ENCODE data around the gene STX18. TPM values are rescaled to one million over a fixed set of nuclear protein-coding genes. Genes with fewer than 3 reads are reported as not detected.

STX18 gene
- total and polyA plus RNA-seq, 2 donors (not counting 3 experiments of a cell fraction or from before 2014, with no cell fraction given): 30.7 to 31.2 TPM

GRCh38 chr4:4549534-4549933 is 7.7 kb upstream of the STX18 start:
- ChIA-PET POLR2A (no interaction called here), CTCF (no interaction called here)
- H3K27me3 ChIP-seq (ENCODE audit: control insufficient read depth in 2 of 2, insufficient read depth in 2 of 2, low read length in 2 of 2): no peaks in the 10 kb centered on the region
- peaks cover 0 to 2% of the 10 kb centered on the region in 2 experiments for H3K36me3 ChIP-seq (ENCODE audit: control insufficient read depth in 2 of 2, extremely low read depth in 1 of 2, insufficient read depth in 2 of 2, low read length in 2 of 2)
- H3K27ac ChIP-seq (ENCODE audit: insufficient read depth, low read depth, low read length): no peak overlapping the region
- DNase-seq (ENCODE audit: low read depth, low spot score) (peak; percentile 19), FAIRE-seq (peak; percentile 12)
- no peak overlapping the region for H3K4me2 ChIP-seq (ENCODE audit: insufficient read depth, low read length)
- no peak overlapping the region for H3K9ac ChIP-seq (replicated peaks; ENCODE audit: extremely low read depth, insufficient read depth, low read length)
- no peaks in the 10 kb centered on the region for H3K9me1 ChIP-seq (replicated peaks; ENCODE audit: control insufficient read depth, extremely low read depth, insufficient read depth, low read length)
- peaks cover 5% of the 10 kb centered on the region for H3K4me1 ChIP-seq (ENCODE audit: control insufficient read depth, extremely low read depth, insufficient read depth, low read length)
- H3K4me3 ChIP-seq (replicated peaks in 1 of 3; ENCODE audit: insufficient read depth in 1 of 3, low read depth in 1 of 3, low read length in 3 of 3): no peak overlapping the region
- no peaks in the 10 kb centered on the region for H3K9me3 ChIP-seq (replicated peaks; ENCODE audit: control insufficient read depth, insufficient read depth, low read length)
- no peaks in the 10 kb centered on the region for H4K20me1 ChIP-seq (replicated peaks; ENCODE audit: control insufficient read depth, extremely low read depth, insufficient read depth, low read length)
- H3K79me2 ChIP-seq (ENCODE audit: control insufficient read depth, insufficient read depth, low read length): no peaks in the 10 kb centered on the region
- BruUV-seq (replicated peaks): no TSS peak
- intact Hi-C loops (cut with micrococcal nuclease) (no loop called here), dilution Hi-C loops (cut with MboI; ENCODE audit: extremely low pct_ligation_motif_present, low sequenced_read_pairs) (no loop called here)
- TF ChIP-seq CTCF (IDR thresholded peaks at IDR 0.05; ENCODE audit: extremely low read depth in 1 of 2, insufficient read depth in 1 of 2, low read depth in 1 of 2, low read length in 2 of 2) (no peak), MYC (IDR thresholded peaks at IDR 0.05; ENCODE audit: low read depth, low read length) (no peak), GATA2 (IDR thresholded peaks at IDR 0.05; ENCODE audit: insufficient read depth, insufficient read length, low read depth, low read length) (peak; percentile 56), POLR2AphosphoS5 (IDR thresholded peaks at IDR 0.05; ENCODE audit: insufficient read depth, low read depth, low read length) (no peak), JUN (IDR thresholded peaks at IDR 0.05; ENCODE audit: borderline replicate concordance, insufficient read depth, insufficient read length, low read depth) (peak; percentile 55), FOS (IDR thresholded peaks at IDR 0.05; ENCODE audit: borderline replicate concordance, insufficient read depth, low read length) (peak; percentile 22)
- H2AFZ ChIP-seq (ENCODE audit: low read depth, low read length): no peak overlapping the region
